ENCODE measurements around the gene FAF2.
"Not testable (repeated sequence)": the region's sequence is repeated elsewhere in the genome, so short reads cannot be mapped to it uniquely, and the experiment has no call there.

Gene FAF2

DNA sequence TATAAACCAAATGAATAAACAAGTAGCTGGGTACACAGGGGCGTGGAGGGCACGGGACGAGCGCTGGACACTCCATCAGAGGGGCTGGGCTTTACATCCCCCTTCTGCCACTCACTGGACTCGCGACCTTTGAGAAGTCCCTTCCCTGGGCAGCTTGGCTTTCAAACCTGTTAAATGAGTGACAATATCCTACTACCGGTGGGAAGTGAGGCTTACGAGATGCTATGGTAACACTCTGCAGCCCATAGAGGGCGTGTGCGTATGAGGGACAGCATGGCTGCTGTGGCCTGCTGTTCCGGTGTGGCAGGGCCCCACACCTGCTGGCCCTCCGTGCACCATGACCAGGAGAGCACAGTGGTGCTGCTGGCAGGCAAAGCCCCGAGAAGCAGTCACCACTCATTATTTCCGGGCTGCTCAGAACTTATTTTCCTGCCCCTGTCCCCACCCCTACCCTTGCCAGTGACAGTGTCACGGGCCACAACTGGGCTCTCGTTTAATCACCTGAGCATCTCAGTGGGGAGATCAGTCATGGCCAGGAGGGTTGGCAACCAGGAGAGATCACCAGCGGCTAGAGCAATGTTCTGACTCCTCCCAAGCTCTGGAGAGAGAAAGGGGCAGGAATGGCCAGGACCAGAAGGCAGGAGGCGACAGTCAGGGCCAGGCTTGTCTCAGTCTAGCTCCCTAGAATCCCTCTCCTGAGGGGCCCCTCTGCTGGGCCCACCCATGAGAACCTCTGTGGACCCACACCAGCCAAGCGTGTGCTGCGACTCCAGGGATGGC lies 42.3 kb upstream of the FAF2 start:
- no peak overlapping the region for H3K27ac ChIP-seq (replicated peaks)
- no peak for TF ChIP-seq GABPA (IDR thresholded peaks at IDR 0.05; ENCODE audit: low read depth)
- TF ChIP-seq, protein P1, sequence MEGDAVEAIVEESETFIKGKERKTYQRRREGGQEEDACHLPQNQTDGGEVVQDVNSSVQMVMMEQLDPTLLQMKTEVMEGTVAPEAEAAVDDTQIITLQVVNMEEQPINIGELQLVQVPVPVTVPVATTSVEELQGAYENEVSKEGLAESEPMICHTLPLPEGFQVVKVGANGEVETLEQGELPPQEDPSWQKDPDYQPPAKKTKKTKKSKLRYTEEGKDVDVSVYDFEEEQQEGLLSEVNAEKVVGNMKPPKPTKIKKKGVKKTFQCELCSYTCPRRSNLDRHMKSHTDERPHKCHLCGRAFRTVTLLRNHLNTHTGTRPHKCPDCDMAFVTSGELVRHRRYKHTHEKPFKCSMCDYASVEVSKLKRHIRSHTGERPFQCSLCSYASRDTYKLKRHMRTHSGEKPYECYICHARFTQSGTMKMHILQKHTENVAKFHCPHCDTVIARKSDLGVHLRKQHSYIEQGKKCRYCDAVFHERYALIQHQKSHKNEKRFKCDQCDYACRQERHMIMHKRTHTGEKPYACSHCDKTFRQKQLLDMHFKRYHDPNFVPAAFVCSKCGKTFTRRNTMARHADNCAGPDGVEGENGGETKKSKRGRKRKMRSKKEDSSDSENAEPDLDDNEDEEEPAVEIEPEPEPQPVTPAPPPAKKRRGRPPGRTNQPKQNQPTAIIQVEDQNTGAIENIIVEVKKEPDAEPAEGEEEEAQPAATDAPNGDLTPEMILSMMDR (IDR thresholded peaks at IDR 0.05; ENCODE audit: insufficient read depth, low read length) = no peak
- TF ChIP-seq SPI1 (IDR thresholded peaks at IDR 0.05; ENCODE audit: borderline replicate concordance, low read depth) = no peak
- TF ChIP-seq, protein P2, sequence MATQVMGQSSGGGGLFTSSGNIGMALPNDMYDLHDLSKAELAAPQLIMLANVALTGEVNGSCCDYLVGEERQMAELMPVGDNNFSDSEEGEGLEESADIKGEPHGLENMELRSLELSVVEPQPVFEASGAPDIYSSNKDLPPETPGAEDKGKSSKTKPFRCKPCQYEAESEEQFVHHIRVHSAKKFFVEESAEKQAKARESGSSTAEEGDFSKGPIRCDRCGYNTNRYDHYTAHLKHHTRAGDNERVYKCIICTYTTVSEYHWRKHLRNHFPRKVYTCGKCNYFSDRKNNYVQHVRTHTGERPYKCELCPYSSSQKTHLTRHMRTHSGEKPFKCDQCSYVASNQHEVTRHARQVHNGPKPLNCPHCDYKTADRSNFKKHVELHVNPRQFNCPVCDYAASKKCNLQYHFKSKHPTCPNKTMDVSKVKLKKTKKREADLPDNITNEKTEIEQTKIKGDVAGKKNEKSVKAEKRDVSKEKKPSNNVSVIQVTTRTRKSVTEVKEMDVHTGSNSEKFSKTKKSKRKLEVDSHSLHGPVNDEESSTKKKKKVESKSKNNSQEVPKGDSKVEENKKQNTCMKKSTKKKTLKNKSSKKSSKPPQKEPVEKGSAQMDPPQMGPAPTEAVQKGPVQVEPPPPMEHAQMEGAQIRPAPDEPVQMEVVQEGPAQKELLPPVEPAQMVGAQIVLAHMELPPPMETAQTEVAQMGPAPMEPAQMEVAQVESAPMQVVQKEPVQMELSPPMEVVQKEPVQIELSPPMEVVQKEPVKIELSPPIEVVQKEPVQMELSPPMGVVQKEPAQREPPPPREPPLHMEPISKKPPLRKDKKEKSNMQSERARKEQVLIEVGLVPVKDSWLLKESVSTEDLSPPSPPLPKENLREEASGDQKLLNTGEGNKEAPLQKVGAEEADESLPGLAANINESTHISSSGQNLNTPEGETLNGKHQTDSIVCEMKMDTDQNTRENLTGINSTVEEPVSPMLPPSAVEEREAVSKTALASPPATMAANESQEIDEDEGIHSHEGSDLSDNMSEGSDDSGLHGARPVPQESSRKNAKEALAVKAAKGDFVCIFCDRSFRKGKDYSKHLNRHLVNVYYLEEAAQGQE (IDR thresholded peaks at IDR 0.05; ENCODE audit: insufficient replicate concordance, low read depth) = no peak
- TF ChIP-seq POLR2AphosphoS5 (IDR thresholded peaks at IDR 0.05; ENCODE audit: low read depth) = no peak
- no peaks in the 10 kb centered on the region for H3K27me3 ChIP-seq (ENCODE audit: insufficient read depth, poor library complexity, severe bottlenecking)
- H3K4me3 ChIP-seq (replicated peaks; ENCODE audit: insufficient read depth, low read length) = no peak overlapping the region
- DNase-seq (ENCODE audit: low read depth in 1 of 2, low spot score in 1 of 2) = no peak

DNA sequence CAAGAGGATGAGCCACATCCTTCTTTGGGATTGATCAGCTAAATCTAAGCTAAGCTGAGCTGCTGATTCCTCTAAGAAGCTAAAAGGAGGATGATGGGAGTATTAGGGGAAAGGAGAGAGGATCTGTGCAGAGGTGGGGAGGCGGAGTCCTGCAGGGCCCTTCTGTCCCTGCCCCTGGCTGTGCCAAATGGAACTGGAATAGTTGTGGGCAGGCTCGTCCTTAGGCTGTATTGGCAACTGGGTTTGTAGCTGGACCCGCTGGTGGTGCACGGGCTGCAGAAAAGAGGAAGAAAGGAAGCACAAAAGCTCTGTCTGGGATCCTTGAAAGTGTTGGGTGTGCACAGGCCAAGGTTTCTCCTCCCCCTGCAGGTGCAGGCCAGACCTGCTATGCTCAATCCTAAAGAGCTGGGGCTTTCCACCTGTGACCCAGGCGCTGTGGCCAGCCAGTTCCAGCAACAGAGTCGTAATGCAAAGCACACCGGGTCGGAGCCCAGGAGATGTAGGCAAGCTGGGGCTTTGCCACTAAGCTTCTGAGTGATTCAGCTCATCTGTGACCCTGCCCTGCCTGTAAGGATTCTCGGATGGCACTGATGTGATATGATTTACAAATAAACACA lies 41.6 kb upstream of the FAF2 start:
- Histone ChIP-seq H3K27me3 (ENCODE audit: insufficient read depth, poor library complexity, severe bottlenecking) (no peaks in the 10 kb centered on the region), H3K27ac (replicated peaks) (no peak overlapping the region), H3K4me3 (replicated peaks; ENCODE audit: insufficient read depth, low read length) (no peak overlapping the region)
- TF ChIP-seq GABPA (IDR thresholded peaks at IDR 0.05; ENCODE audit: low read depth) (no peak), POLR2AphosphoS5 (IDR thresholded peaks at IDR 0.05; ENCODE audit: low read depth) (no peak), SPI1 (IDR thresholded peaks at IDR 0.05; ENCODE audit: borderline replicate concordance, low read depth) (no peak)
- TF ChIP-seq, protein P2 (IDR thresholded peaks at IDR 0.05; ENCODE audit: insufficient replicate concordance, low read depth) = no peak
- TF ChIP-seq, protein P1 (IDR thresholded peaks at IDR 0.05; ENCODE audit: insufficient read depth, low read length) = no peak
- DNase-seq (ENCODE audit: low read depth in 1 of 2, low spot score in 1 of 2) = peak in 1 of 2 experiments; percentile 26

DNA sequence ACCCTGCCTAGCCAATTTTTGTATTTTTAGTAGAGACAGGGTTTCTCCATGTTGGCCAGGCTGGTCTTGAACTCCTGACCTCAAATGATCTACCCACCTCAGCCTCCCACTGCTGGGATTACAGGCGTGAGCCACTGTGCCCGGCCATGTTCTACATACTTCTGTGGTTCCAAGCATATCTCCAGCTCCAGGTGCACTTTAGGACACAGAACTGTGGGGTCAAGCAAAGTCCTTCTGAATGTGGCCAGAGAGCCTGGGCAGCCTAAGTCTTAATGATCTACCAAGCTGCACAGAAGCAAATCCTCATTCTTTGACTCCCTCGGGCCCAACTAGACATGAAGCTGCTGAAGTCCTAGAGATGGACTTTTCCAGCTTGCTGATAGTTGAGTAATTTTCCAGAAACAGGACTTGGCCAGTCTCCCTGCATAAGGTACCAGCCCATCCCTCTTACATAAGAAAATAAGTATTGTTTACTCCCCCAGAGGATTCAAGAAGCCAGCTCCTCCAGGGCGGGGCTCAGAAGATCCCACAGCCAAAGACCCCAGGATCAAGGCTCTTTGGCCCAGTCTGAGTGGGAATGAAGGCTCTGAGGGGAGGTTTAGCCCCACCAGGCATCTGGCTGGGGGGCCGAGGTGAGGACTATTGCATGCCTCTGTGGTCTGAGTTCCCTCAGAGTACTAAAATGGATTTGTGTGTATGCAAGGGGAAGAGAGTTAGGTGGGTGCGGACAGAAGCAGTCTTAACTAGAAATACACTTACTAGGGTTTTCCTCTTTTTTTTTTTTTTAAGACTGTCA lies 40.5 kb upstream of the FAF2 start:
- Histone ChIP-seq H3K27me3 (ENCODE audit: insufficient read depth, poor library complexity, severe bottlenecking) (no peaks in the 10 kb centered on the region), H3K27ac (replicated peaks) (no peak overlapping the region), H3K4me3 (replicated peaks; ENCODE audit: insufficient read depth, low read length) (no peak overlapping the region)
- DNase-seq (ENCODE audit: low read depth in 1 of 2, low spot score in 1 of 2) = no peak
- no peak for TF ChIP-seq GABPA (IDR thresholded peaks at IDR 0.05; ENCODE audit: low read depth)
- TF ChIP-seq, protein P2 (IDR thresholded peaks at IDR 0.05; ENCODE audit: insufficient replicate concordance, low read depth) = no peak
- no peak for TF ChIP-seq POLR2AphosphoS5 (IDR thresholded peaks at IDR 0.05; ENCODE audit: low read depth)
- TF ChIP-seq SPI1 (IDR thresholded peaks at IDR 0.05; ENCODE audit: borderline replicate concordance, low read depth) = no peak
- TF ChIP-seq, protein P1 (IDR thresholded peaks at IDR 0.05; ENCODE audit: insufficient read depth, low read length) = no peak

DNA sequence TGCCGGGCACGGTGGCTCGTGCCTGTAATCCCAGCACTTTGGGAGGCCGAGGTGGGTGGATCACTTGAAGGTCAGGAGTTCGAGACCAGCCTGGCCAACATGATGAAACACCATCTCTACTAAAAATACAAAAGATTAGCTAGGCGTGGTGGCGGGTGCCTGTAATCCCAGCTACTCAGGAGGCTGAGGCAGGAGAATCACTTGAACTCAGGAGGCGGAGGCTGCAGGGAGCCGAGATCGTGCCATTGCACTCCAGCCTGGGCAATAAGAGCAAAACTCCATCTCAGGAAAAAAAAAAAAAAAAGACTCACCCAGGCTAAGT lies 40.0 kb upstream of the FAF2 start:
- not testable (repeated sequence) for H3K27me3 ChIP-seq (ENCODE audit: insufficient read depth, poor library complexity, severe bottlenecking); DNase-seq (ENCODE audit: low read depth in 1 of 2, low spot score in 1 of 2); H3K27ac ChIP-seq (replicated peaks); H3K4me3 ChIP-seq (replicated peaks; ENCODE audit: insufficient read depth, low read length)

Measured in HL-60 (cell line).